SK-N-SH treated with all-trans-retinoic acid at 6 μM for 48 hours (cell line): ENCODE data around the gene SLC25A10.

Experiments used
- ATAC-seq: fragments of 200-7000 bp; cut with Tn5 transposase; 3 replicates; pipeline ENCODE4 v1.9.1; 2020; ENCODE audit warnings: mild to moderate bottlenecking, moderate library complexity
- BACH2 ChIP-seq: fragments of 250-450 bp; sonication (Bioruptor Pico); IDR thresholded peaks from 2 replicates; pipeline ENCODE4 v1.9.0; 2021; ENCODE audit warnings: mild to moderate bottlenecking, borderline replicate concordance
- CSDC2 ChIP-seq: fragments of 250-450 bp; sonication (Bioruptor Pico); IDR thresholded peaks from 2 replicates; pipeline ENCODE4 v1.5.0; 2020; ENCODE audit warnings: mild to moderate bottlenecking, moderate library complexity
- ESRRG ChIP-seq: fragments of 250-450 bp; sonication (Bioruptor Pico); IDR thresholded peaks from 2 replicates; pipeline ENCODE4 v1.6.1; 2021; ENCODE audit warnings: mild to moderate bottlenecking
- GLIS3 ChIP-seq: fragments of 250-450 bp; sonication (Bioruptor Pico); IDR thresholded peaks from 2 replicates; pipeline ENCODE4 v1.5.0; 2020; ENCODE audit warnings: mild to moderate bottlenecking, moderate library complexity
- ISL1 ChIP-seq: fragments of 250-450 bp; sonication (Bioruptor Pico); IDR thresholded peaks from 2 replicates; pipeline ENCODE4 v2.1.2; 2022; ENCODE audit warnings: mild to moderate bottlenecking, moderate library complexity
- PATZ1 ChIP-seq: fragments of 250-450 bp; sonication (Bioruptor Pico); IDR thresholded peaks from 2 replicates; pipeline ENCODE4 v1.8.0; 2020; ENCODE audit warnings: mild to moderate bottlenecking, moderate library complexity, borderline replicate concordance
- PPARA ChIP-seq: fragments of 250-450 bp; sonication (Bioruptor Pico); IDR thresholded peaks from 2 replicates; pipeline ENCODE4 v1.5.0; 2020; ENCODE audit warnings: mild to moderate bottlenecking, borderline replicate concordance
- TCF4 ChIP-seq: fragments of 250-450 bp; sonication (Bioruptor Pico); IDR thresholded peaks from 2 replicates; pipeline ENCODE4 v1.8.0; 2021; ENCODE audit warnings: mild to moderate bottlenecking, moderate library complexity, borderline replicate concordance
- TOX ChIP-seq: fragments of 250-450 bp; sonication (Bioruptor Pico); IDR thresholded peaks from 2 replicates; pipeline ENCODE4 v1.8.0; 2021; ENCODE audit warnings: mild to moderate bottlenecking, moderate library complexity, borderline replicate concordance
- ZC3H10 ChIP-seq: fragments of 250-450 bp; sonication (Bioruptor Pico); IDR thresholded peaks from 2 replicates; pipeline ENCODE4 v1.5.1; 2021; ENCODE audit warnings: mild to moderate bottlenecking, moderate library complexity
- ZNF565 ChIP-seq: fragments of 450-650 bp; formaldehyde crosslinking; conservative IDR thresholded peaks from 2 replicates; pipeline ENCODE4 v1.5.0; 2020; ENCODE audit warnings: low read depth, mild to moderate bottlenecking, moderate library complexity
- ZNF70 ChIP-seq: fragments of 450-650 bp; formaldehyde crosslinking; IDR thresholded peaks from 2 replicates; pipeline ENCODE4 v1.5.0; 2020; ENCODE audit warnings: mild to moderate bottlenecking, moderate library complexity
- ZNF8 ChIP-seq: fragments of 450-650 bp; formaldehyde crosslinking; IDR thresholded peaks from 2 replicates; pipeline ENCODE4 v1.5.0; 2020; ENCODE audit warnings: mild to moderate bottlenecking, moderate library complexity
- TF ChIP-seq, protein P1 (sequence below): fragments of 250-450 bp; sonication (Bioruptor Pico); IDR thresholded peaks from 2 replicates; pipeline ENCODE4 v1.8.0; 2021; ENCODE audit warnings: low read depth, mild to moderate bottlenecking, moderate library complexity, borderline replicate concordance
- TF ChIP-seq, protein P2 (sequence below): fragments of 250-450 bp; sonication (Bioruptor Pico); IDR thresholded peaks from 2 replicates; pipeline ENCODE4 v1.5.1; 2020; ENCODE audit warnings: low read depth, mild to moderate bottlenecking, moderate library complexity
- TF ChIP-seq, protein P3 (sequence below): fragments of 250-450 bp; sonication (Bioruptor Pico); IDR thresholded peaks from 2 replicates; pipeline ENCODE4 v1.5.1; 2021; ENCODE audit warnings: mild to moderate bottlenecking, moderate library complexity
- TF ChIP-seq, protein P4 (sequence below): fragments of 250-450 bp; sonication (Bioruptor Pico); IDR thresholded peaks from 2 replicates; pipeline ENCODE4 v1.5.0; 2020; ENCODE audit warnings: mild to moderate bottlenecking, moderate library complexity

SLC25A10 gene

GRCh38 chr17:81681672-81682071 lies 30.4 kb upstream of the SLC25A10 start:
- no peak for ATAC-seq
- TF ChIP-seq ISL1 (no peak), ZNF70 (CRISPR knock-in tag) (no peak), BACH2 (CRISPR knock-in tag) (no peak), PPARA (CRISPR knock-in tag) (no peak), CSDC2 (CRISPR knock-in tag) (no peak), GLIS3 (CRISPR knock-in tag) (no peak)
- TF ChIP-seq, protein P1, sequence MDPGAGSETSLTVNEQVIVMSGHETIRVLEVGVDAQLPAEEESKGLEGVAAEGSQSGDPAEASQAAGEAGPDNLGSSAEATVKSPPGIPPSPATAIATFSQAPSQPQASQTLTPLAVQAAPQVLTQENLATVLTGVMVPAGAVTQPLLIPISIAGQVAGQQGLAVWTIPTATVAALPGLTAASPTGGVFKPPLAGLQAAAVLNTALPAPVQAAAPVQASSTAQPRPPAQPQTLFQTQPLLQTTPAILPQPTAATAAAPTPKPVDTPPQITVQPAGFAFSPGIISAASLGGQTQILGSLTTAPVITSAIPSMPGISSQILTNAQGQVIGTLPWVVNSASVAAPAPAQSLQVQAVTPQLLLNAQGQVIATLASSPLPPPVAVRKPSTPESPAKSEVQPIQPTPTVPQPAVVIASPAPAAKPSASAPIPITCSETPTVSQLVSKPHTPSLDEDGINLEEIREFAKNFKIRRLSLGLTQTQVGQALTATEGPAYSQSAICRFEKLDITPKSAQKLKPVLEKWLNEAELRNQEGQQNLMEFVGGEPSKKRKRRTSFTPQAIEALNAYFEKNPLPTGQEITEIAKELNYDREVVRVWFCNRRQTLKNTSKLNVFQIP (CRISPR knock-in tag) = no peak
- TF ChIP-seq, protein P2, sequence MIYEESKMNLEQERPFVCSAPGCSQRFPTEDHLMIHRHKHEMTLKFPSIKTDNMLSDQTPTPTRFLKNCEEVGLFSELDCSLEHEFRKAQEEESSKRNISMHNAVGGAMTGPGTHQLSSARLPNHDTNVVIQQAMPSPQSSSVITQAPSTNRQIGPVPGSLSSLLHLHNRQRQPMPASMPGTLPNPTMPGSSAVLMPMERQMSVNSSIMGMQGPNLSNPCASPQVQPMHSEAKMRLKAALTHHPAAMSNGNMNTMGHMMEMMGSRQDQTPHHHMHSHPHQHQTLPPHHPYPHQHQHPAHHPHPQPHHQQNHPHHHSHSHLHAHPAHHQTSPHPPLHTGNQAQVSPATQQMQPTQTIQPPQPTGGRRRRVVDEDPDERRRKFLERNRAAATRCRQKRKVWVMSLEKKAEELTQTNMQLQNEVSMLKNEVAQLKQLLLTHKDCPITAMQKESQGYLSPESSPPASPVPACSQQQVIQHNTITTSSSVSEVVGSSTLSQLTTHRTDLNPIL = no peak
- TF ChIP-seq, protein P3, sequence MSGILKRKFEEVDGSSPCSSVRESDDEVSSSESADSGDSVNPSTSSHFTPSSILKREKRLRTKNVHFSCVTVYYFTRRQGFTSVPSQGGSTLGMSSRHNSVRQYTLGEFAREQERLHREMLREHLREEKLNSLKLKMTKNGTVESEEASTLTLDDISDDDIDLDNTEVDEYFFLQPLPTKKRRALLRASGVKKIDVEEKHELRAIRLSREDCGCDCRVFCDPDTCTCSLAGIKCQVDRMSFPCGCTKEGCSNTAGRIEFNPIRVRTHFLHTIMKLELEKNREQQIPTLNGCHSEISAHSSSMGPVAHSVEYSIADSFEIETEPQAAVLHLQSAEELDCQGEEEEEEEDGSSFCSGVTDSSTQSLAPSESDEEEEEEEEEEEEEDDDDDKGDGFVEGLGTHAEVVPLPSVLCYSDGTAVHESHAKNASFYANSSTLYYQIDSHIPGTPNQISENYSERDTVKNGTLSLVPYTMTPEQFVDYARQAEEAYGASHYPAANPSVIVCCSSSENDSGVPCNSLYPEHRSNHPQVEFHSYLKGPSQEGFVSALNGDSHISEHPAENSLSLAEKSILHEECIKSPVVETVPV (CRISPR knock-in tag) = no peak

DNA sequence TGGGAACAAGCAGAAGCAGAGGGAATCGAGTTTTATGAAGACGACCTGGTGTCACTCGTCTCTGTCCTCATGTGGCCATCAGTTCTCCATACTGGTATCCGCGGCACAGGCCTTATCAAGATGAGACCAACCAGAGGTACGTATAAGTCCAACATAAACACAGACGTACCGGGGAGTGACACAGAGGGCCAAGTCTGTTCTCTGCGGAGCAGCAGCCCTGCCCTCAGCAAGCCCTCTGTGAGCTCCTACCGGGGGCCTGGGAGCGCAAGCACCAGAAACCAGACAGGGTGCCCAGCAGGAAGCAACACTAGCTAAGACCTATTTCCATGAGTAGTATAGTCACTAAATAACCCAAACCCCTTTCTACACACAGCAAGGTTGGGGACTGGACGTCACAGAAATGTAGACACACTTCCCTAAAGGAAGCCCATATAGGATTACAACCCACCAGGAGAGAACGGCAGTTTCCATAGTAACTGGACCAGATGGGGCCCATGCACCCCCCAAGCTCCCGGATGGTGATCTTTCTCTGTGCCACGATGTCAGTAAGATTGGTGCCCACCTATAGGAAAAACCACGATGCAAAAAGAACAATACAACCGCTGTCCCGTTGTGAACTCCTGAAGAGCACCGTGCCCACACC lies 29.4 kb upstream of the SLC25A10 start:
- TF ChIP-seq ZNF8 (CRISPR knock-in tag) = peak; percentile 94
- TF ChIP-seq, protein P2 = no peak
- no peak for TF ChIP-seq ZNF565 (CRISPR knock-in tag)
- peak; percentile 5 for ATAC-seq

DNA sequence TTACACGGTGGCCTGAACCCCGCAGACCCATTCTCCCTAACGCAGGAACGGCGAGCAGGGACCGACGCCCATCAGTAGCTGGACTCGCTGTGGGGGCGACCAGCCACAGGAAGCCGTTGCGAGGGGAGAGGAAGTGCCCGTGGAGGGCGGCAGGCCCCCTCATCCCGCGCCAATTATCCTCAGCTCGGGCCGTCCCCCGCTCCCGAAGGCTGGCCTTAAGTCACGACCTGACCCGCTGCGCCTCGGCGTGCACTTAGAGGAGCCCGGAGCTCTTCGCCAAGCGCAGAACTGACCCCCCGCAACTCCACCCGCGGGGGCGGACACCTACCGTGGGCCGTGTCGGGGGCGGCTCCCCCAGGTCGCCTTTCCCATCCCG lies 28.9 kb upstream of the SLC25A10 start:
- TF ChIP-seq GLIS3 (CRISPR knock-in tag) (no peak), ZC3H10 (CRISPR knock-in tag) (no peak), PPARA (CRISPR knock-in tag) (no peak), TCF4 (CRISPR knock-in tag) (no peak), CSDC2 (CRISPR knock-in tag) (no peak), TOX (no peak), ESRRG (CRISPR knock-in tag) (no peak), ZNF8 (CRISPR knock-in tag) (no peak)
- TF ChIP-seq, protein P4, sequence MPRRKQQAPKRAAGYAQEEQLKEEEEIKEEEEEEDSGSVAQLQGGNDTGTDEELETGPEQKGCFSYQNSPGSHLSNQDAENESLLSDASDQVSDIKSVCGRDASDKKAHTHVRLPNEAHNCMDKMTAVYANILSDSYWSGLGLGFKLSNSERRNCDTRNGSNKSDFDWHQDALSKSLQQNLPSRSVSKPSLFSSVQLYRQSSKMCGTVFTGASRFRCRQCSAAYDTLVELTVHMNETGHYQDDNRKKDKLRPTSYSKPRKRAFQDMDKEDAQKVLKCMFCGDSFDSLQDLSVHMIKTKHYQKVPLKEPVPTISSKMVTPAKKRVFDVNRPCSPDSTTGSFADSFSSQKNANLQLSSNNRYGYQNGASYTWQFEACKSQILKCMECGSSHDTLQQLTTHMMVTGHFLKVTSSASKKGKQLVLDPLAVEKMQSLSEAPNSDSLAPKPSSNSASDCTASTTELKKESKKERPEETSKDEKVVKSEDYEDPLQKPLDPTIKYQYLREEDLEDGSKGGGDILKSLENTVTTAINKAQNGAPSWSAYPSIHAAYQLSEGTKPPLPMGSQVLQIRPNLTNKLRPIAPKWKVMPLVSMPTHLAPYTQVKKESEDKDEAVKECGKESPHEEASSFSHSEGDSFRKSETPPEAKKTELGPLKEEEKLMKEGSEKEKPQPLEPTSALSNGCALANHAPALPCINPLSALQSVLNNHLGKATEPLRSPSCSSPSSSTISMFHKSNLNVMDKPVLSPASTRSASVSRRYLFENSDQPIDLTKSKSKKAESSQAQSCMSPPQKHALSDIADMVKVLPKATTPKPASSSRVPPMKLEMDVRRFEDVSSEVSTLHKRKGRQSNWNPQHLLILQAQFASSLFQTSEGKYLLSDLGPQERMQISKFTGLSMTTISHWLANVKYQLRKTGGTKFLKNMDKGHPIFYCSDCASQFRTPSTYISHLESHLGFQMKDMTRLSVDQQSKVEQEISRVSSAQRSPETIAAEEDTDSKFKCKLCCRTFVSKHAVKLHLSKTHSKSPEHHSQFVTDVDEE (CRISPR knock-in tag) = no peak
- ATAC-seq = peak; percentile 22

DNA sequence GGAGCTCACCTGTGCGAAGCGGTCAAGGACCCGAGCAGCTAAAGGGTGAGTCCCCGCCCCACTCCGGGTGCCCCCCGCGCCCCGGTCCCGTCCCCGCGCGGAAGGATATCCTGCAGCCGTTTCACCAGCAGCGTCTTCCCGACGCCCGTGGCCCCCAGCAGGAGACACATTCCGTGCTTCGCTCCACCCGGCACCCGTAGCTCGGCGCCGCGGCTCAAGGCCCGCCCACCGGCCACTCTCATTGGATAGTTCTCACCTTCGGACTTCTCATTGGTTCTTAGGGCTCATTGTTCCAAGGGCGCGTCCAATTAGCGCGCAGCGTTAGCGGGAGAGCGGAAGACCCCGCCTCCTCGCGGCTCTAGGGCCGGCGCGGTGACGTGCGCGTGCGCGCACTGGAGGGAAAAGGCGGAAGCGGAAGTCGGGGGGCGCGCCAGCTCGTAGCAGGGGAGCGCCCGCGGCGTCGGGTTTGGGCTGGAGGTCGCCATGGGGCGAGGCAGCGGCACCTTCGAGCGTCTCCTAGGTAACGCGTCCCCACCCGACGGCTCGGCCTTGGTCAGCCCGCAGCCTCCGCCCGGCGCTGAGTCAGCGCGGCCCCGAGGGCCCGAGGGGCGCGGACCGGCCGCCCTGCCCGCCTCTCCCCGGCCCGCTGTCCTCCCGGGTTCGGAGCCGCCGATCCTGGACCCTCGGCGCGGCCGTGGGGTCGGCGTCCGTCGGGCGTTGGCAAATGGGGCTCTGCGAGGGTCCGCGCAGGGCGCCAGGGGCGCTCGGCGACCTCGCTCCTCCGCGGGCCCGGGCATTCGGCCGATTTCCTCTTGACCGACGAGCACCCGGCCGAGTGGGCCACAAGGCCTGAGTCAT lies 28.3 kb upstream of the SLC25A10 start, which contains the start of the genes ARL16 and HGS:
TSS of gene ARL16 (minus strand) at position 214 of the 858 bp plus-strand sequence. CDS start at position 170, 44 bp downstream.
TSS of gene HGS (plus strand) at position 428 of the 858 bp plus-strand sequence. CDS start at position 484, 56 bp downstream.
- TF ChIP-seq, protein P4 (CRISPR knock-in tag) = peak; percentile 52; the same call in 1 of the 2 replicates
- peak; percentile 79; the same call in 1 of the 2 replicates for TF ChIP-seq PATZ1 (CRISPR knock-in tag)
- TF ChIP-seq, protein P1 (CRISPR knock-in tag) = no peak
- peak; percentile 96 for ATAC-seq
